H1 (cell line): ENCODE measurements around the gene BLOC1S3. TPM values are rescaled to one million over a fixed set of nuclear protein-coding genes. Genes with fewer than 3 reads are reported as not detected.
A peak's percentile ranks its signal among the peaks of the same experiment; 100 is the strongest.

Experiments used
- CTCF ChIA-PET: fragments of 300-600 bp; sonication (Branson Sonifier 250); formaldehyde crosslinking; loops from one replicate; lab custom pipeline; 2021; ENCODE audit not compliant: partially characterized antibody; lab: Charles Lee
- POLR2A ChIA-PET: fragments of 300-600 bp; sonication (Branson Sonifier 250); formaldehyde crosslinking; loops from one replicate; lab custom pipeline; 2021; ENCODE audit warnings: inconsistent platforms; ENCODE audit not compliant: partially characterized antibody; lab: Charles Lee
- DNase-seq, 2 experiments: peaks; one replicate each; pipeline versions ENCODE4 v3.0.0 to v3.0.0-alpha.2; 2010 to 2022; ENCODE audit warnings: low spot score in 2 of 2, low read depth in 1 of 2, mixed read lengths in 1 of 2
- FAIRE-seq: peaks from 2 replicates; lab custom pipeline; 2011; peaks lifted over from hg19 to GRCh38; lab: Jason Lieb, UNC
- H2AFZ ChIP-seq: 2 replicates; pipeline ENCODE4 v1.8.1; 2012; ENCODE audit warnings: low read length, inconsistent platforms
- H2AK5ac ChIP-seq: 2 replicates; pipeline ENCODE4 v1.6.1; 2013; ENCODE audit warnings: low read depth, low read length
- H2BK120ac ChIP-seq: replicated peaks from 2 replicates; pipeline ENCODE3; 2013; ENCODE audit warnings: low read depth, low read length, inconsistent platforms
- H2BK12ac ChIP-seq: 2 replicates; pipeline ENCODE4 v1.6.1; 2013; ENCODE audit warnings: low read depth, low read length
- H2BK15ac ChIP-seq: 2 replicates; pipeline ENCODE4 v1.6.1; 2013; ENCODE audit warnings: low read length
- H2BK20ac ChIP-seq: 2 replicates; pipeline ENCODE4 v1.6.1; 2013; ENCODE audit warnings: low read length
- H2BK5ac ChIP-seq: 2 replicates; pipeline ENCODE4 v1.6.1; 2013; ENCODE audit warnings: low read depth, low read length
- H3K14ac ChIP-seq: 2 replicates; pipeline ENCODE4 v1.6.1; 2013; ENCODE audit warnings: inconsistent platforms; ENCODE audit not compliant: insufficient read length
- H3K18ac ChIP-seq: 2 replicates; pipeline ENCODE4 v1.6.1; 2013; ENCODE audit warnings: low read length; ENCODE audit errors: extremely low read depth
- H3K23ac ChIP-seq: 2 replicates; pipeline ENCODE4 v1.6.1; 2013; ENCODE audit warnings: inconsistent platforms; ENCODE audit not compliant: insufficient read length
- H3K23me2 ChIP-seq: 2 replicates; pipeline ENCODE4 v1.6.1; 2013; ENCODE audit warnings: low read depth, low read length
- H3K27ac ChIP-seq: 2 replicates; pipeline ENCODE4 v1.6.1; 2011; ENCODE audit warnings: low read depth, low read length, inconsistent platforms
- H3K27me3 ChIP-seq, 4 experiments: replicated peaks in 1 of 4; 1 replicate in 1 of 4; 2 replicates in 3 of 4; pipeline versions ENCODE4 v1.6.1 to v1.8.1; 2011 to 2013; ENCODE audit warnings: low read length in 3 of 4, mild to moderate bottlenecking in 3 of 4, inconsistent platforms in 2 of 4, mixed read lengths in 2 of 4, moderate library complexity in 1 of 4; ENCODE audit not compliant: control insufficient read depth in 3 of 4, insufficient read depth in 3 of 4; ENCODE audit errors: extremely low read depth in 1 of 4
- H3K36me3 ChIP-seq, 4 experiments: 2 replicates each; pipeline versions ENCODE4 v1.6.1 to v1.8.1; 2011 to 2013; ENCODE audit warnings: mild to moderate bottlenecking in 4 of 4, low read length in 3 of 4, moderate library complexity in 2 of 4, control low read depth in 1 of 4, inconsistent platforms in 1 of 4; ENCODE audit not compliant: insufficient read depth in 4 of 4, control insufficient read depth in 2 of 4
- H3K4ac ChIP-seq: replicated peaks from 2 replicates; pipeline ENCODE3; 2013; ENCODE audit warnings: low read length, low read depth, mixed read lengths, inconsistent platforms; ENCODE audit not compliant: insufficient read length
- H3K4me1 ChIP-seq, 4 experiments: replicated peaks in 1 of 4; 1 replicate in 1 of 4; 2 replicates in 3 of 4; pipeline versions ENCODE4 v1.6.1 to v1.8.1; 2011 to 2013; ENCODE audit warnings: low read length in 3 of 4, inconsistent platforms in 2 of 4, mixed read lengths in 1 of 4; ENCODE audit not compliant: insufficient read depth in 4 of 4, control insufficient read depth in 3 of 4
- H3K4me2 ChIP-seq, 2 experiments: 2 replicates each; pipeline versions ENCODE4 v1.6.1 to v1.8.1; 2011 to 2013; ENCODE audit warnings: low read depth in 2 of 2, low read length in 2 of 2, control low read depth in 1 of 2, inconsistent platforms in 1 of 2, mild to moderate bottlenecking in 1 of 2; ENCODE audit not compliant: insufficient read depth in 1 of 2
- H3K4me3 ChIP-seq, 4 experiments: fragments of 200-600, 300-600 bp in 1 of 4; sonication (generic), shearing (Covaris generic), sonication (Bioruptor Twin) in 1 of 4; 2 replicates each; pipeline versions ENCODE4 v1.5.1 to v1.8.1; 2011 to 2016; ENCODE audit warnings: low read length in 4 of 4, low read depth in 3 of 4, control low read depth in 2 of 4, inconsistent platforms in 2 of 4, mild to moderate bottlenecking in 2 of 4, mixed read lengths in 1 of 4, moderate library complexity in 1 of 4; ENCODE audit not compliant: insufficient read depth in 2 of 4; ENCODE audit errors: extremely low read depth in 1 of 4
- H3K56ac ChIP-seq: replicated peaks from 2 replicates; pipeline ENCODE3; 2013; ENCODE audit warnings: low read depth, mild to moderate bottlenecking, mixed read lengths, low read length, inconsistent platforms; ENCODE audit not compliant: insufficient read length
- H3K79me1 ChIP-seq: 2 replicates; pipeline ENCODE4 v1.6.1; 2013; ENCODE audit warnings: low read depth, low read length, control low read depth
- H3K79me2 ChIP-seq, 2 experiments: 2 replicates each; pipeline versions ENCODE4 v1.6.1 to v1.8.1; 2012 to 2013; ENCODE audit warnings: low read length in 2 of 2, mild to moderate bottlenecking in 2 of 2, inconsistent platforms in 1 of 2; ENCODE audit not compliant: insufficient read depth in 2 of 2, control insufficient read depth in 1 of 2
- H3K9ac ChIP-seq, 4 experiments: replicated peaks in 1 of 4; 1 replicate in 1 of 4; 2 replicates in 3 of 4; pipeline versions ENCODE4 v1.6.1 to v1.8.1; 2011 to 2013; ENCODE audit warnings: low read depth in 3 of 4, low read length in 3 of 4, control low read depth in 2 of 4, mild to moderate bottlenecking in 2 of 4, moderate library complexity in 2 of 4, inconsistent platforms in 1 of 4; ENCODE audit errors: extremely low read depth in 1 of 4
- H3K9me3 ChIP-seq, 2 experiments: 2 replicates each; pipeline versions ENCODE4 v1.6.1 to v1.8.1; 2012 to 2013; ENCODE audit warnings: mild to moderate bottlenecking in 2 of 2, moderate library complexity in 2 of 2, control low read depth in 1 of 2, inconsistent platforms in 1 of 2, low read depth in 1 of 2, low read length in 1 of 2, mixed read lengths in 1 of 2; ENCODE audit not compliant: insufficient read depth in 2 of 2
- H4K20me1 ChIP-seq, 2 experiments: replicated peaks in 1 of 2; 2 replicates each; pipeline versions ENCODE3 to v1.8.1; 2011 to 2013; ENCODE audit warnings: inconsistent platforms in 2 of 2, low read length in 2 of 2, mild to moderate bottlenecking in 1 of 2; ENCODE audit not compliant: insufficient read depth in 2 of 2, control insufficient read depth in 1 of 2
- H4K5ac ChIP-seq: 2 replicates; pipeline ENCODE4 v1.6.1; 2013; ENCODE audit warnings: low read length, low read depth, mixed read lengths, inconsistent platforms; ENCODE audit not compliant: insufficient read length
- H4K8ac ChIP-seq: 2 replicates; pipeline ENCODE4 v1.8.0; 2013; ENCODE audit warnings: mild to moderate bottlenecking, moderate library complexity, low read length, inconsistent platforms; ENCODE audit not compliant: insufficient read depth; ENCODE audit errors: extremely low read depth
- H4K91ac ChIP-seq: replicated peaks from 2 replicates; pipeline ENCODE3; 2013; ENCODE audit warnings: low read length, mixed read lengths, inconsistent platforms; ENCODE audit not compliant: insufficient read length
- ASH2L ChIP-seq: fragments of 200-600, 300-600 bp; sonication (generic); IDR thresholded peaks from one replicate; pipeline ENCODE4 v1.7.1; 2017; ENCODE audit warnings: low read length
- CEBPB ChIP-seq: IDR thresholded peaks from 2 replicates; pipeline ENCODE4 v1.6.1; 2012; ENCODE audit warnings: low read depth, low read length
- EGR1 ChIP-seq: IDR thresholded peaks from 2 replicates; pipeline ENCODE4 v1.6.1; 2011; ENCODE audit warnings: low read depth, low read length, borderline replicate concordance
- GABPA ChIP-seq: IDR thresholded peaks from 2 replicates; pipeline ENCODE4 v1.6.1; 2011; ENCODE audit warnings: mild to moderate bottlenecking, low read length, moderate library complexity, borderline replicate concordance; ENCODE audit not compliant: insufficient read depth
- KDM1A ChIP-seq: fragments of 200-600, 300-600 bp; sonication (generic); IDR thresholded peaks from 2 replicates; pipeline ENCODE4 v1.7.1; 2016; ENCODE audit warnings: mild to moderate bottlenecking, low read length, borderline replicate concordance
- MAFK ChIP-seq: IDR thresholded peaks from 2 replicates; pipeline ENCODE4 v1.6.1; 2012; ENCODE audit warnings: low read depth, mild to moderate bottlenecking, improper control_type of control experiment, low read length
- PHF8 ChIP-seq: fragments of 200-600 bp; sonication (generic); conservative IDR thresholded peaks from 2 replicates; pipeline ENCODE4 v1.7.1; 2012; ENCODE audit warnings: low read depth, mild to moderate bottlenecking, inconsistent platforms, low read length, moderate library complexity
- RBBP5 ChIP-seq: IDR thresholded peaks from 2 replicates; pipeline ENCODE4 v1.7.1; 2012; ENCODE audit warnings: low read depth, mild to moderate bottlenecking, inconsistent platforms, low read length, moderate library complexity, borderline replicate concordance
- SIN3A ChIP-seq, 2 experiments: IDR thresholded peaks in 1 of 2; conservative IDR thresholded peaks in 1 of 2; 2 replicates each; pipeline ENCODE4 v1.6.1; 2011 to 2012; ENCODE audit warnings: low read length in 2 of 2, improper control_type of control experiment in 1 of 2, low read depth in 1 of 2, mild to moderate bottlenecking in 1 of 2
- SIX5 ChIP-seq: IDR thresholded peaks from 2 replicates; pipeline ENCODE4 v1.6.1; 2011; ENCODE audit warnings: mild to moderate bottlenecking, low read depth, low read length
- SUZ12 ChIP-seq: fragments of 200-600 bp; sonication (generic); IDR thresholded peaks from 2 replicates; pipeline ENCODE4 v1.6.1; 2012; ENCODE audit warnings: mild to moderate bottlenecking, inconsistent platforms, low read length, moderate library complexity, mixed read lengths
- WGBS, 2 experiments: shearing (Covaris generic) in 1 of 2; methylation state at CpG; one replicate each; pipeline versions ENCODE4 v1.1.6 to v1.1.7; 2013 to 2015; ENCODE audit warnings: low lambda C conversion rate in 2 of 2, mixed read lengths in 2 of 2, inconsistent platforms in 1 of 2, low coverage in 1 of 2, missing lambda C conversion rate in 1 of 2; ENCODE audit not compliant: insufficient replicate concordance in 2 of 2, insufficient coverage in 1 of 2, insufficient read length in 1 of 2; ENCODE audit errors: extremely low coverage in 1 of 2, missing lambda C conversion rate in 1 of 2; 5-methylcytosine and 5-hydroxymethylcytosine counted together
- polyA plus RNA-seq, 7 experiments: library from polyadenylated mRNA; depleted of rRNA in 3 of 7; stranded (reverse) in 5 of 7; unstranded in 2 of 7; fragments of >200 nt in 5 of 7; fragments of 200-250 nt in 2 of 7; gene quantifications; 1 replicate in 5 of 7; 2 replicates in 1 of 7; 4 replicates in 1 of 7; pipeline versions ENCODE4 v1.2.1 to v1.2.3, GENCODE V29; 2011 to 2013; ENCODE audit warnings: missing spikeins in 2 of 7, mixed read lengths in 2 of 7
- total RNA-seq: library from RNA; stranded (reverse); fragmentation: NEBNext Ultra II Directional; extraction: Animal tissue kit (Norgen Biotek cat#: 25700); gene quantifications from 2 replicates; pipeline ENCODE4 v1.2.1, GENCODE V29; 2021

The BLOC1S3 gene
- total and polyA plus RNA-seq, 2 of the 8 experiments (the other 6 are each of a cell fraction or from before 2014, with no cell fraction given), result 6.0 to 6.1 TPM

GRCh38 chr19:45179072-45179891, 698 bp downstream of the BLOC1S3 start:
- DNase-seq, result no peak
- H3K56ac ChIP-seq, result peak overlapping the region; percentile 61
- H3K14ac ChIP-seq, result no peak overlapping the region
- peaks cover 0 to 9% of the 10 kb centered on the region in 2 experiments; a peak in 1 of 4 replicates for H3K79me2 ChIP-seq
- no peak overlapping the region for H2BK15ac ChIP-seq
- H4K91ac ChIP-seq, result no peak overlapping the region
- H3K18ac ChIP-seq, result no peak overlapping the region; the same call in 1 of the 2 replicates
- peaks cover 2 to 3% of the 10 kb centered on the region in 2 experiments for H4K20me1 ChIP-seq
- peak overlapping the region; percentile 68 to 97 (median 88) for H3K4me3 ChIP-seq
- H3K9me3 ChIP-seq, result no peaks in the 10 kb centered on the region
- peak overlapping the region; percentile 43 to 91 for H3K4me2 ChIP-seq
- no peak overlapping the region for H4K5ac ChIP-seq
- H2BK5ac ChIP-seq, result no peak overlapping the region; the same call in 1 of the 2 replicates
- peaks cover 7% of the 10 kb centered on the region for H3K79me1 ChIP-seq
- peak overlapping the region; percentile 16 to 54 (median 40) for H3K9ac ChIP-seq
- no peak for FAIRE-seq
- peak overlapping the region; percentile 97 for H2AFZ ChIP-seq
- no peak overlapping the region for H3K4ac ChIP-seq
- WGBS, 2 experiments, result 6% methylated on average over 41 of the region's 97 CpGs; no CpG with 5 or more reads in 1 of the 2 experiments
- H2AK5ac ChIP-seq, result no peak overlapping the region
- ChIA-PET POLR2A (interaction anchor here (1.0 to 2.5 kb wide), 9 partner anchors 8 to 132 kb away, joined by 3 to 14 read pairs (median 5); partner anchors contain the start of genes GEMIN7, NKPD1 and PPP1R37), CTCF (interaction anchor here (0.6 to 3.2 kb wide), 10 partner anchors 8 to 1090 kb away, joined by 3 to 17 read pairs (median 5); partner anchors contain the start of gene NKPD1)
- no peak overlapping the region for H3K23ac ChIP-seq
- H3K36me3 ChIP-seq, result no peaks in the 10 kb centered on the region
- peaks cover 0 to 5% (median 0%) of the 10 kb centered on the region in 4 experiments; a peak in 5 of 7 replicates for H3K4me1 ChIP-seq
- H2BK12ac ChIP-seq, result no peak overlapping the region
- H3K27me3 ChIP-seq, result no peaks in the 10 kb centered on the region
- H3K23me2 ChIP-seq, result peaks cover 9% of the 10 kb centered on the region
- no peak overlapping the region; the same call in 1 of the 2 replicates for H3K27ac ChIP-seq
- no peak overlapping the region for H2BK20ac ChIP-seq
- no peak overlapping the region for H2BK120ac ChIP-seq
- peak overlapping the region; percentile 52 for H4K8ac ChIP-seq
- no peak for TF ChIP-seq KDM1A
- 0 out of 2 replicates have a peak, but pooled peaks have one; percentile 0 for TF ChIP-seq PHF8
- no peak for TF ChIP-seq CEBPB
- TF ChIP-seq SIN3A (conservative IDR thresholded peaks at IDR 0.05 in 1 of 2, IDR thresholded peaks at IDR 0.05 in 1 of 2; ENCODE audit: low read depth in 1 of 2, low read length in 2 of 2), result no peak
- TF ChIP-seq ASH2L, result peak; percentile 17
- TF ChIP-seq MAFK, result no peak
- no peak for TF ChIP-seq GABPA
- no peak; the same call in 1 of the 2 replicates for TF ChIP-seq EGR1
- TF ChIP-seq SUZ12, result peak; percentile 28; the same call in 1 of the 2 replicates
- TF ChIP-seq RBBP5, result no peak; the same call in 1 of the 2 replicates
- TF ChIP-seq SIX5, result no peak
